T-helper 1 cell (primary cell): ENCODE results near the gene FARS2.

ENCODE experiments used
- DNase-seq, 5 donors: peaks; one replicate each; pipeline ENCODE4 v3.0.0-alpha.2; 2012 to 2020

The FARS2 gene

GRCh38 chr6:5471044-5471443 is 209.7 kb downstream of the FARS2 start:
- peak in 3 of 5 donors; percentile 20 to 35 (median 33) for DNase-seq

- DNase-seq: no peak
Observed at GRCh38 chr6:5471637-5472398, 210.5 kb downstream of the FARS2 start.

GRCh38 chr6:5472571-5472970 is 211.3 kb downstream of the FARS2 start:
- DNase-seq: no peak

- no peak for DNase-seq
Observed at GRCh38 chr6:5475779-5476178, 214.5 kb downstream of the FARS2 start.

GRCh38 chr6:5478380-5478779 is 217.1 kb downstream of the FARS2 start:
- DNase-seq: no peak

GRCh38 chr6:5481033-5481432 is 219.7 kb downstream of the FARS2 start:
- DNase-seq: no peak

GRCh38 chr6:5481750-5482149 is 220.4 kb downstream of the FARS2 start:
- DNase-seq: no peak

GRCh38 chr6:5482619-5483018 is 221.3 kb downstream of the FARS2 start:
- DNase-seq: no peak

GRCh38 chr6:5484692-5485091 is 223.4 kb downstream of the FARS2 start:
- DNase-seq: no peak

GRCh38 chr6:5486214-5486613 is 224.9 kb downstream of the FARS2 start:
- DNase-seq: no peak

- DNase-seq: no peak
Observed at GRCh38 chr6:5490501-5491069, 229.3 kb downstream of the FARS2 start.

- DNase-seq: no peak
Observed at GRCh38 chr6:5492356-5492755, 231.0 kb downstream of the FARS2 start.

GRCh38 chr6:5493806-5494205 is 232.5 kb downstream of the FARS2 start:
- DNase-seq: no peak

GRCh38 chr6:5497896-5498578 is 236.7 kb downstream of the FARS2 start:
- DNase-seq: peak in 1 of 5 donors; percentile 7

GRCh38 chr6:5498579-5498899 is 237.2 kb downstream of the FARS2 start:
- no peak for DNase-seq

GRCh38 chr6:5499644-5500306 is 238.5 kb downstream of the FARS2 start:
- no peak for DNase-seq

GRCh38 chr6:5501837-5502236 is 240.5 kb downstream of the FARS2 start:
- no peak for DNase-seq

- DNase-seq: no peak
Observed at GRCh38 chr6:5504078-5504477, 242.8 kb downstream of the FARS2 start.

- DNase-seq: no peak
Observed at GRCh38 chr6:5506149-5506548, 244.8 kb downstream of the FARS2 start.

- no peak for DNase-seq
Observed at GRCh38 chr6:5506597-5506996, 245.3 kb downstream of the FARS2 start.

GRCh38 chr6:5507131-5507681 is 245.9 kb downstream of the FARS2 start:
- no peak for DNase-seq

- no peak for DNase-seq
Observed at GRCh38 chr6:5509106-5509505, 247.8 kb downstream of the FARS2 start.
